GM23248 (cell line): ENCODE data around the gene MORC3.

ENCODE experiments used
- EZH2 ChIP-seq: fragments of 200-600 bp; sonication (generic); IDR thresholded peaks from 2 replicates; pipeline ENCODE4 v1.6.1; 2018; ENCODE audit warnings: antibody characterized with exemption, mild to moderate bottlenecking; ENCODE audit not compliant: insufficient read depth, poor library complexity, severe bottlenecking
- EZH2phosphoT487 ChIP-seq: fragments of 200-600 bp; sonication (generic); IDR thresholded peaks from 2 replicates; pipeline ENCODE4 v1.6.1; 2018; ENCODE audit warnings: antibody characterized with exemption, moderate library complexity, mild to moderate bottlenecking, low read depth; ENCODE audit not compliant: insufficient read depth

GRCh38 chr21:36419996-36420395 lies 100.0 kb downstream of the MORC3 start:
- TF ChIP-seq EZH2 (no peak), EZH2phosphoT487 (no peak)
